ENCODE data around the gene COMT.
"Not testable (repeated sequence)": the region's sequence is repeated elsewhere in the genome, so short reads cannot be mapped to it uniquely, and the experiment has no call there.

Gene COMT

DNA sequence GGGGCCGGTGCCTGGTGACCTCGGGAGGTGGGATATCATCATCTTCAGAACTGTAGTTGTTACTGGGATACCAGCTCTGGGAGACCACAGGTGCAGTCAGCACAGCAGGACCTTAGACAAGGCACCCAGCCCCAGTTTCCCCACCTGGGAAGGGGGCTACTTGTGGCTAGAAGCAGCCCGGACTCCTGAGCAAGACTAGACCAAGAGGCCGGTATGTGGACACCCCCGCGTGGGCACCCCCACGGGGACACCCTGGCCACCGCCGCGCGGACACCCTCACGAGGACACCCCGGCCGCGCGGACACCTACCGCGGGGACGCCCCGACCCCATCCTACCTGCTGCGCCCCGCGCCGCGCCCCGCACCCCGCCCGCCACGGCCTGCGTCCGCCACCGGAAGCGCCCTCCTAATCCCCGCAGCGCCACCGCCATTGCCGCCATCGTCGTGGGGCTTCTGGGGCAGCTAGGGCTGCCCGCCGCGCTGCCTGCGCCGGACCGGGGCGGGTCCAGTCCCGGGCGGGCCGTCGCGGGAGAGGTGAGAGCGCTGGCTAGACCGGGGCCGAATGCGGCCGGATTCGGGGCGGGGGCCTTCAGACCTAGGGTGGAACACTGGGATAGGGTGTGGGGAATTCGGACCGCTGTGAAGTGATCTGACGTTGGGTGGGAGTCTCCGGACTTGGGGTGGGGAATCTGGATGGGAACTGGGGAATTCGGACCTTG is at the start of gene COMT, which contains the start of gene TXNRD2:
TSS of gene COMT (plus strand) at position 408 of the 718 bp plus-strand sequence. CDS start 20,755 bp downstream, outside the sequence.
TSS of gene TXNRD2 (minus strand) at position 454 of the 718 bp plus-strand sequence. CDS start at position 439, 15 bp downstream.
- no peak for DNase-seq

DNA sequence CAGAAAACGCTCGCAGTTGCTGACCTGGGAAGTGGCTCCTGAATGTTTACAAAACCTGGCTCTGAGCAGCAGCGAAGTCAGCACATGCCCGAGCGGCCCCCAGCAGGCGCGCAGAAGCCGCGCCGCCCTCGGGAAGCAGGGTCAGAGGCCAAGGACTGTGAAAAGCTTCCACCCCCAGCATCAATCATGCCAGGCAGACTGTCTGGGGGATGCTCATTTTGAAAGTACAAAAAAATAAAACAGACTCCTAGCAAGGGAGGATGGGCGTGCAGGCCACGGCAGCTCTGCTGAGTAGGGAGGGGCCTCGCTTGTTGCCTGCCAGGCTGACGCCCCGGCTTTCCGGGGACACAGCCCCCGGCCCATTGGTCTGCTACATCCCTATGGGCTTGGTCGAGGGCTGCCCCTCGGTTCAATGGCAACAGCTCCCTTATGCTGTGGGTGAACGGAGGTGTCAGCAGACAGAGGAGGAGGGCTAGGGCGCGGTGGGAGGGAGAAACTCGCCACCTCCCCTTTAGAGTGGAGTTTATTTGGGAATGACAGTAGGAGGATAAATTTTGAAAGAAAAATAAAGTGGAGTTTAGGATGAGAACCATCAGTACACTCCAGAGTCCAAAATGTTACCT is 49.2 kb upstream of the COMT start:
- DNase-seq: peak; percentile 52

DNA sequence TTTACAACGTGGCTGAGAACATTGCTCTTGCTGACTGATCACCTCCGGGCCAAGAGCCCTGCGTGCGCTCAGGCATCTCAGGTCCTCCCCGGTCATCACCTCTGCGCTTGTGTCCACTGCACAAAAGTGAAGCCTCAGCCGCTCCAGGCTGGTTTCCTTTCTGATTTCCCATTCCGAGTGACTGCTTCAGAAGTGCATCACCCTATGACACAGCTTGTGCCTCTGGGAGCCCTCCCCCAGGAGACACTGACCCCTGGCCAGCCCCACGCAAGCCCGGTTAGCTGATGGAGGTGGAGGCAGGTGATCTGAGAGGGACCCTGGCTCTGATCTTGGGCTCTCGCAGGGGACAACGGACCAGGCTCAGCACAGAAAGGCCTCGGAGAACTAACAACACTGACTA is 48.6 kb upstream of the COMT start:
- DNase-seq: no peak

DNA sequence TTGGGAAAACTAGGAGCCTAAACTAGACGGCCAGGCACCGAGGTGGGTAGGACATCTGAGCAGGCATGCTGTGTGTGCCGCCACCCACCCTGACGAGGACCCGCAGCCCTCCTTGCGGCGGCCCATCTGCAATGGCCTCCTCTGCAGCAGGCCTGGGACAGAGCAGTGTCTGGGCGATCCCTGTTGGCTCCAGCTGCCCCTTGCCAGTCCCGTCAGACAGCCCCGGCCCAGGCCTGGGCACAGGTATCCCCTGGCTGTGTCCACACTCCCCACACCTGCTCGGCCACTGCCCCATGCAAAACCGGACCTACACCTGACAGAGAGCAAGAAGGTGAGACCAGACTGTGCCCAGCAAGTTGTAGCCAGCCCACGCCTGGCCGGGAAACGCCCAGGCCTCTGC is 48.2 kb upstream of the COMT start:
- DNase-seq: no peak

DNA sequence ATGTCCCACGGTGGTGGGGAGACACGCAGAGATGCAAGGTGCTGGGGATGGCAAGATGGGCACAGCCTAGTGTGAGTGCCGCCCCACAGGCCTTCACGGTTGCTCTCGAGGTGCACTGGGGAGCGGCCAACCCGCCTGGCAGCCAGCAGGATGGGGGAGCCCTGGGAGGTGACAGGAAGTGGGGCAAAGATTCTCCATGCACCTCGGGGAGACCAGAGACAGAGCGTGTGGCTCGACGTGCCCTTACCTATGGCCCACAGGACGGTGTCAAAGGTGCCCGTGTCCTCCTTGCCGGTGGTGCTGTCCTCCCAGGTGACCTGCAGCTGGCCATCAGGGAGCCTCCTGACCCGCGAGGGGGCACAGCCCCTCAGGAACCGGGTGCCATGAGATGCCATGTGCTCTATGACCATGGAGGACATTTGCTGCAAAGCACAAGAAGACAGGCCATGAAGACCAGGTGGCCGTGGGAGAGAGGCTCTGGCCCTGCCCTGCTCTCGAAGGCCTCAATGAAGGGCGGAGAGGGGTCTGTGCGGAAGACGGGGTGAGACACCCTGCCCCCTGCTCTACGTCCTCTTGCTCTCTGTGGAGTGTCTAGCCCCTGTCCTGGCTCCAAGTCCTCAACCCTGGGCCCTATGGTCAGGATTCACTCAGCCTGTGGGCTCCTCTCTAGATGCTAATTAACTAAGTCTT is 46.3 kb upstream of the COMT start:
- no peak for DNase-seq

DNA sequence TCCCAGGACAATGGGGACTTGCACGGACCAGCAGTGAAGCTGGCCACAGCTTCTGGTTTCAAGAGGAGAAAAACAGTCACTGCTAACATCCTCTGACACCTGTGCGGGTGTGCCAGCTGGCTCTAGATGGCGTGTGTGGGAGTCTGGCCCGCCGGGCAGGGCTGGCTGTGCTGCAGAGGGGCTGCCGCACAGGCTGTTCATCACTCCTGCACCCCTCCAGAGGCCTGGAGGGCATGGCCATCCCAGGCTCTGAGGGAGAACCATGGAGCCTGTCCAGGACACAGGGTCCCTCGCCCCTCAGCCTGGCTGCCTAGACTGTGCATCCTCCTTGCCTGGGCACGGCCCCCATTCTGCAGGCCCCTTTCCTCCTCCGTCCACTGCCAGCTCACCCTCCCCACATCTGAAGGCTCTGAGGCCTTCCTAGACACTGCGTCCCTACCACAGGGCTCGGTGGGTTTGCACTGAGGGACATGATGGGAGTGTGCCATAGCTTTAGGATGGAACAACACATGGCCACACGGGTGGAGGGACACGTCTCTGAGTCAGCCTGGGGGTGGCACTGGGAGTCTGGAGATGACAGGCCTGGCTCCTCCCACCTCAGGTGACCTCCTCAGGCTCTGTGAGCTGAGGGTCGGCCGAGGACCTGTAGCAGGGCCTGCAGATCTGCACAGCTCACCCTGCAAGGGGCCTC is 44.8 kb upstream of the COMT start:
- no peak for DNase-seq

DNA sequence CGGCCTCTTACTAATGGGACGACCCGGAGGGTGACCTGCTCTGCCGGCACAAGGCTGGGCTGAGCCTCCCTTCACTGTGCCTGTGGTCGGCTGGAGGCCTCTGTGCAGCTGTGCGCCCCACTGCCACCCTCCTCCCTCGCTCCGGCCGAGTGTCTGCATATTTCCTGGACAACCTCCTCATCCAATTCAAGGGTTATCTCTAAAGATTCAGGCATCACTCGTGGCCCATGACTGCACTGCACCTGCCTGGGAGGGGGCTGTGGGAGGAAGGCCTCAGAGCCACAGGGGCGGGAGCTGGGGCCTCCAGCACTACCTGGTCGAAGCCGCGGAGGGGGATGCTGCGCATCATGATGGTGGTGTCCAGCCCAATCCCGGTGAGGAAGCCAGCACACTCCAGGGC is 43.8 kb upstream of the COMT start:
- DNase-seq: no peak

DNA sequence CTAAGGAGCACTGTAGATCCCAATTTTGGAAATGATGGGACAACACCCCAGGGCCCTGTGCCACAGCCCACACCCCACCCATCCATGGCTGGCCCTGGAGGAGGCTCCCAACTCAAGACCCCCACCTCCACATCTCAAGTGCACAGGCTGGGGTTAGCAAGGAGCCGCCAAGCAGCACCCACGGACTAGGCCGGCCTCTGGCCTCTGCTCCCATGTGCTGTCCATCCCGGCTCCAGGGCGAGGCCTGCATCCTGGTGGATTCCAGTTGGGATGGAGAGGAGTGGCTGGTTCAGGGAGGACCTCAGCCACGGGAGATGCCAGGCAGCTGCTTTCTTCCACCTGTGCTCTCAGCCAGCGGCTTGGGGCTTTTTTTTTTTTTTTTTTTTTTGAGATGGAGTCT is 43.4 kb upstream of the COMT start:
- no peak for DNase-seq

DNA sequence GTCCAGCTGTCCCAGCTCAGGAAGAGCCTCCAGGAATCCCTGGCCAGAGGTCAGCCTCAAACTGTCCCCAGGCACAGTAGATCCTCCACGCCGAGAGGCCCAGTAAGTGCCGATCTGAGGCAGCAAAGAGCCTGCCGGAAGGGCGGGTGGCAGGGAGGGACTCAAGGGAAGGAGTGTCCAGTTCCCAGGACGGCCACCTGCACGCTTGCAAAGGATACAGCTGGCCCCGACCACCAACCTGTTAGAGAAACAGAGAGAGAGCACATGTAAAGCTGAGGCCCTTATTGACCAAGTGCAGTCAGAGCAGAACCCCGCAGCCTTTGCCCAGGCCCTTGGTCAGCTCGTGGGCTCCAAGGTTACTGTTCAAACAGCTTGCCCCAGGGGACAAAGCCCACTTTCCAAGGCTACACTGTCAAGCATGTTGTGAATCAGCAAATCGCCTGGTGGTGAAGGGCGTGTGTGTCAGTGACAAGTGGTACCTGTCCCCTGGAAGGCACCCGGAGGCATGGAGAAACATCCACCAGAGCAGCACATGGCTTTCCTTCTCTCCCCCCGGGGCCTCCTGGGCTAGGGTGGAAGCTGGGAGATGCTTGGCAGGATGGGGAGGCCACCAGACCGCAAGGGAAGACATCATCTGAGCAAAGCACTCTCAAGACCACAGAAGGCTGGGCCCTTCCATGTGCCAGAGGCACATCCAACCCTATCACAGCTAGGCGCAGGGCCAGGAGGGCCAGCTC is 42.6 kb upstream of the COMT start:
- DNase-seq: no peak

DNA sequence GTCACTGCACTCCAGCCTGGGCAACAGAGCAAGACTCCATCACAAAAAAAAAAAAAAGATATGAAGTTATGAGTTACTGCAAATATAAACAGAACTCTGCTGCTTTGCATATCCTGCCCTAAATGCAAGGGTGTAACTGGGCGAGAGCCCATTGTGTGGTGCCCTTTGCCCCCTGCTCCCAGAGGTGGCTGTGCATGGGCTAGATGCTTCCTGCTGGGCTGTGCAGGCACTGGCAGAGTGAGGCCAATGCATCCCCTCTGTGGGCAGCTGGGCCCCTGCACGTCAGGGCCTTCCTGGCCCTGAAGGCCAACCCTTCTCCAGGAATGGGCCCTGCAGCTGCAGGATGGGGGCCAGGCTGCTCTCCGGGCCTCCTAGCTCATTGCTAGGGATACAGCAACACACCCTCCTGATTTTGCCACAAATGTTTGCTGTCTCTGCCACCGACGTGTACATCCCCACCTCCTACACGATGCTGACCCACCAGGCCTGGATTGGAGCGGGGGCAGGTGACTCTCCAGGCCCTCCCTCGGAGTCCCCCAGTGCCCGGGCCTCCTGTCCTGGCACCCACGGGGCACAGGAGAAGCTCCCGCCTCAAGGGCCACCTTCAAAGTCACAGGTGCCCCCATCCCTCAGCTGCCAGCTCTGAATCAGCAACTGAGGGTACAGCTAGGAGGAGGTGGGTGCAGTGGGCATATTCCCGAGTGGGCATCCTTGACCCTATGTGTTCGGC is 40.7 kb upstream of the COMT start:
- DNase-seq: no peak

DNA sequence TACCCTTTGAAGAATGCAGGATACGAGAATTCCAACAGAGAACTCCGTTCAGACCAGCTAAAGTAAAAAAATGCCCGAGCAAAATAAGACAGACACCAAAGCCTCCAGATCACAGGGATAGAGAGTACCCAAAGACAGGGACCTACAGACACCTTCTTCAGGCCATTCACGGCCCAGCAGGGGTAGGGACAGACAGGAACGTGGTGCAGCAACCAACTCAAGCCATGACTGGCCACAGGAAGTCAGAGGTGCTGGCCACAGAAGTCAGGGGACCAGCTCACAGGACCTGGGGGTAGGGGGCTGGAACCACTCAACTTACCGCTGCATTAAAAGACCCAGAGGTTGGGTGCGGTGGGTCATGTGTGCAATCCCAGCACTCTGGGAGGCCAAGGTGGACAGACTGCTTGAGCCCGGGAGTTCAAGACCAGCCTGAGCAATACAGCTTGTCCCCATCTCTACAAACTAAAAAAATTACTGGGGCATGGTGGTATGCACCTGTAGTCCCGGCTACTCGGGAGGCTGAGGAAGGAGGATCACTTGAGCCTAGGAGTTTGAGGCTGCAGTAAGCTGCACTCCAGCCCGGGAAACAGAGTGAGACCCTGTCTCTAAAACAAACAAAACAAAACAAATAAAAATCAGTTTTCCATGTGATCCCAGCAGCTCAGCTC is 39.9 kb upstream of the COMT start:
- no peak for DNase-seq

DNA sequence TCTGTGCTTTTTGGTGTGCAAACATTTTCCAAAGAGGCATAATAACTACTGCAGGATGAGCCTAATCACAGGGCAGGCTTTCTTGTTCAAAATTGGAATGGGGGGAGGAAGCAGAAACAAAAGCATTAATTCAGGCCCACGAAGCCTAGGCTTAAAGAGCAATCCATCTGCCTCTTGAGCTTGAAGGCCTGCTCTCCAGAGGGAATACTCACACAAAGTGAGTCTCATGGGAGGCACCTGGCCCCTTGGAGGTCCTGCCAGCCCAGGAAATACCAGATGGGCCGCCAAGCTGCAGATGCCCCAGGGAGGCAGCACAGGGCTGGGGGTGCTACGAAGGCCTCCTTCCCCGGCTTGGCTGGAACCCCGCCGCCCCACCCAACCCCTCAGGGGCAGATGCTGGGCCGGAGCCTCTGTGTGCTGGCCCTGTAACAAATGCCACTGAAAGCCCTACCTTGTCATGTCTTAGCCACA is 39.3 kb upstream of the COMT start:
- peak; percentile 19 for DNase-seq

DNA sequence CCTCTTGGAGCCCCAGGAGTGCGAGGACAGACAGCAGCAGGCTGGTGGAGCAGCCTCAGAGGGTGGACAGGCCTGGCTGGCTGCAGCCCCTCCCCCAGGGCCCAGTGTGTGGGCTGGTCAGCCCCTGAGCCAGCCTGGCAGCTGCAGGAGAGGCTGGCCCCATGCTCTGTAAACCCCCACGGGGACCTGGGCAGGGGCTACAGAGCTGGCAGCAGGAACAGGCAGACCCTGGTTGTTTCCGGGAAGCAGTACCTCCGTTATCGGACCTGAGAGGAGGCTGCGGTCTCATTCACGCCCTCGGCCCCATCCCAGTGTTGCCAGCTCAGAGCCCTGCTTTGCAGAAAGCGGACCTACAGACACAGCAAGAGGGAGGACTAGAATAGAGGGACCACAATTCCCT is 38.5 kb upstream of the COMT start:
- DNase-seq: no peak

DNA sequence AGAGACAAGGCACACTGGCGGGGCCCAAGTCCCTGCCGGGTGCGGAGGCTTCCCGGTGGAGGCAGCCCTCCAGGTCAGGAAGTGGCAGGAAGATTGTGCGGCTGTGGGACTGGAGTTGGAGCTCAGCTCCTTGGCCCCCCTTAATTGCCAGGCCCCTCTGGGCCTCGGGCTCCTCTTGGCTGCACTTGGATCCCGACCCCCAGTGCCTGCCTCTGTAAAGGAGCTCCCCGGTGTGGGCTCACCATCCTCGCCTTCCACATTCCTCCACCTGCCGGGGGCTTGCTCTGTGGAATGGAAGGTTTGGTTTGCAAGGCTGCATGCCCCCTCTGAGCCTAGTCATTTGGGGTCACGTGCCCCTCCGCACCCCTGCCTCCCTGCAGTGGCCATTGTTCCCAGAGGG is 38.1 kb upstream of the COMT start:
- DNase-seq: no peak

DNA sequence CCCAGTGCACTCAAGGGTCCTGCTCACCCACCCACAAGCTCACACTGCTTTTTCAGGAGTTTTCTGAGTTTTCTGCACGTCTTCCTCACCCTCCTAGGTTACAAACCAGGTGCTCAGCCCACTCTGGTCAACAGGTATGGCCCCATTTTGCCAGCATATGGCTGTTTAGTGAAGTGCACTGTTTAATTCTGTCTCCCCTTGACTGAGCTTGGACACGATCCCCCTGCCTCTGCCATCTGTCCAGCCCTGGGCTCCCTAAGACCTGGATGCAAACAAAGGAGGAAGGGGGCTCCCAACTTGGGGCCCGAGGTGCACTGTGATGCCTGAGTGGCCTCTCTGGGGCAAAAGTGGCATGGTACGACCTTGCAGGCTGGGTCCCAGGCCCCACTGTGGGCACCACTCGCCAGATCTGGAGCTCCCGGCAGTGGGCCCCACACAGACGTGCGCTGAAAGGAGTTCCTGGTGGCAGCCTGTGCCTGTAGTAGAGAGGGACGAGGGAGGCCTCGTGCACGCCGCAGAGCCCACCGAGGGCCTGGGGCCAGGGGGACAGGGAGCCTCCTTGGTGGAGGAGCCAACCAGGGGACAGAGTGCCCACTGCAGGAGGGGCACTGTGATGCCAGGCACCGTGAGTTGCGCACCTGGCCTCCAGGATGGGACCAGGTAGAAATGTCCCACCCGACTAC is 37.3 kb upstream of the COMT start:
- DNase-seq: no peak

DNA sequence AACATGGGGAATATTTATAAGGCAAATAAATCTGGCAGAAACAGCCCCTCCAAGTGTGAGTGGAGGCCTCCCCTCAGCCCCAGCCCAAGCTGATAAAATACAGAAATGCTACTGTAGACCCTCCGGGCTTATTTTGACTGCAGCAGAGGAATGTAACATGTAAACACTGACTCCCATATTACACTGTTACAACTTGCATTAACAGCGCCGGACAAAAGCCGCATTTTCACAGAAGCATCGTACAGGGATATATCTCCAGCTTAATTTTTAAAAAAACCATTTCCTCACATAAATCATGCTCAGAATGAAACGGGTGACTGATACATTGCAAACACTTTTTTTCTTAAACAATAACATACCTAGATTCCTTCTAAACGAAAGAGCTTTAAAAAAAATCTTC is 36.6 kb upstream of the COMT start:
- DNase-seq: no peak

DNA sequence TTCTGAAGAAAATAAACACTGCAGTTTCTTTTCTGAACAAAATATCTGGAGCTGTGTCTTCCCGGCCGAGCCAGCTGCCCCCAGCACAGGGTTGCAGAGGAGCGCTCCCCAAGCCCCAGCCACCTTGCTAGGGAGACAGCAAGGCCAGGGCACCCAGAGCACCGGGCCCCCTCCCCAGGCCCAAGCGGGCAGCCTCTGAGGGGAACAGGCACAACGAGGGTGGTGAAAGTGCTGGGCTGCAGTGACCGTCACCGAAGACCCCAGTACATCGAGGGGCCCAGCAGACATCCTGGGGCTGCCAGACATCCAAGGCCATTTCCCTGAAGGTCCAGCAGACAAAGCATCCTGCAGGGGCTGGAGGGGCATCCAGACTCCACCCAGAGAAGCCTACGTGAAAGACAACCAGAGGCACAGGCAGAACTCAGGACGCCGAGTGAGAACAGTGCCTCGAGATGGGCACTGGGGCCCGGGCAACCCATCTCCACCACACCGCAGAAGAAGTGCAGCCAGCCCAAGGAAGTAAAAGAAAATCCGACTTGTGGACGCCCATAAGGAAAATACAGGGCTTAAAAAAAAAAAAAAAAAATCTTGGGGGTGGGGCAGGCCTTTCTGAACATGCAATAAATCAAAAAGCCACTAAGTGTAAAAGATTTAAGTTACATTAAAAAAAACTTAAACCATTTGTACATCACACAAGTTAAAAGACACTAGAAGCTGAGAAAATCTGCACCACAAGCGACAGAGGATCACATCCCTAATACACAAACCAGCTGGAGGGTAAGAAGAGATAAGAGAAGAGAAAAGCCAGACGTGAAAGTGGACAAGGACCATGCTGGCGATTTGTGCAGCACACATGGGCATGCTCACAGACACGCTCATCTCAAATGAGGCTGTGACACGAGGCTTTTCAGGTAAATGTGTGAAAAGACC is 36.0 kb upstream of the COMT start:
- DNase-seq: no peak

DNA sequence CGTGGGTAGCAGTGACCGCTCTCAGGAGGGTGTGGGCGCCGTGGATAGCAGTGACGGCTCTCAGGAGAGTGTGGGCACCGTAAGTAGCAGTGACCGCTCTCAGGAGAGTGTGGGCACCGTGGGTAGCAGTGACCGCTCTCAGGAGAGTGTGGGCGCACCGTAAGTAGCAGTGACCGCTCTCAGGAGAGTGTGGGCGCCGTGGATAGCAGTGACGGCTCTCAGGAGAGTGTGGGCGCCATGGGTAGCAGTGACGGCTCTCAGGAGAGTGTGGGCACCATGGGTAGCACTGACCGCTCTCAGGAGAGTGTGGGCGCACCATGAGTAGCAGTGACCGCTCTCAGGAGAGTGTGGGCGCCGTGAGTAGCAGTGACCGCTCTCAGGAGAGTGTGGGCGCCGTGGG is 34.7 kb upstream of the COMT start:
- not testable (repeated sequence) for DNase-seq

DNA sequence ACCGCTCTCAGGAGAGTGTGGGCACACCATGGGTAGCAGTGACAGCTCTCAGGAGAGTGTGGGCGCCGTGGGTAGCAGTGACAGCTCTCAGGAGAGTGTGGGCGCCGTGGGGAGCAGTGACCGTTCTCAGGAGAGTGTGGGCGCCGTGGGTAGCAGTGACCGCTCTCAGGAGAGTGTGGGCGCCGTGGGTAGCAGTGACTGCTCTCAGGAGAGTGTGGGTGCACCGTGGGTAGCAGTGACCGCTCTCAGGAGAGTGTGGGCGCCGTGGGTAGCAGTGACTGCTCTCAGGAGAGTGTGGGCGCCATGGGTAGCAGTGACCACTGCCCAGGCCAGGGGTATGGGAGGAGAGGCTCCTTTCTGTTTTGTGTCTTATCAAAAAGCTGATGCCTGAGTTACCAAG is 33.7 kb upstream of the COMT start:
- DNase-seq: not testable (repeated sequence)

All from SHP77 treated with DMSO at 0.1 percent for 48 hours (cell line).